GM18858 (cell line): ENCODE results near the gene SNCAIP.
A peak's percentile ranks its signal among the peaks of the same experiment; 100 is the strongest.
"Not testable (repeated sequence)": the region's sequence is repeated elsewhere in the genome, so short reads cannot be mapped to it uniquely, and the experiment has no call there.

ENCODE experiments used
- ATAC-seq: cut with Tn5 transposase; IDR thresholded peaks from one replicate; pipeline ENCODE4 v1.9.1; 2021; ENCODE audit not compliant: unreplicated experiment

The SNCAIP gene

DNA sequence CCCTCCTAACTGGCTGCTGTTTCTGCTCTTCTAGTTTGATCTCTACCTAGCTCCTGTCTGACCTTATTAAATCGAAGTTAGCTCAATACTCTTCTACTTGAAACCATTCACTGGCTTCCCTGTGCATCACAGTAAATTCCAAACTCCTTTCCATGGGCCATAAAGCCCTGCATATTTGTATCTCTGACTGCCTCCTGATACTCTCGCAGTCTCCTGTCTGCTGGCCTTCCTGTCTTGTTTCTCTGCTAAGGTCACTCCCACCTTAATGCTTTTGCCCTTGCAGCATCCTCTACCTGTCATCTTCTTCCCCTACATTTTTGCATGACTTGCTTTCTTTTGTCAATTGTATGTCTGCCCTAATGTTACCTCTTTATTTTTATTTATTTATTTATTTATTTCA is 44.8 kb downstream of the SNCAIP start:
- no peak for ATAC-seq

DNA sequence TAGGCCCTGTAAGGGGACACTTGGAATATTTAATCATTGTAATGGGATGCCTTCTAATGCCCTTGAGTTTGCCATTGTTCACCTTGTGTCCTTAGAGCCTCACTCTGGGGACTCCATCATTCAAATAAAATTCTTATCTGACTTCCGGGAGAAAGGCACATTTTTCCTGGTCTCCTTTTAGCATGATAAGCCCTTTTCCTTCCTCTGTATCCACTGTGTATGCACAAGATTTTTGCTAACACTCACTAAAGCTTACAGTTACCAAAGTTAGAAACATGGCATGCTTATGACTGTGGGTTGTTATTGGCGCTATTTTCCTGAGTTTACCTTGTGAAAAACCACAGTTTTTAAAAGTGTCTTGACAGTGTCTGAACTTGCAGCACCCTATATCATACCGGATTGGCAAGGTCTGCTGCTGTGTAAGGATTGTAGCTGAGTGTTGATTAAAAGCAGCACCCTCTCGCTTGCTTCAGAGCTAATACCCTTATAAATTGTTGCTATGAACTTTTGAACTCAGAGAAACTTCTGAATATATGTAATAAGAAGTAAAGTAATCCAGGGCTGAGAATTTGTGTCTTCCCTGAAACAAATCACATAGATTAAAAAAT is 46.4 kb downstream of the SNCAIP start:
- no peak for ATAC-seq

DNA sequence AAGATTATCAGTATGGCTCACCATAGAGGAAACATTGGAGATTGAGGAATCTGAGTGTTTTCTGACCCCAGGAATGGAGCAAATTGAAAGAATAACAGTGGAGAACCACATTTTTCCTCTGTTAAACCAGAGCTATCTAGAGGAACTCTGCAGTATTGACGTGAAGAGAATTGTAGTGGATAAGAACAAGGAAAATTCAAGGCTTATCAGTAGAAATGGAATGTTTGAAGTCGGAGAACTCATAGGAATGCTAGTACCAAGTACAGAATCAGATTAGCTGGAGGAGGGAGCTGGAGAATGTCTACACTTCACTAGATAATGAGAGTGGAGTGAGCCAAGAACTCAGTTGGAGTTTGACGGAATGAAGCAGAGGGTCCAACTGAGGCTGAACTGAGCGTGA is 50.3 kb downstream of the SNCAIP start:
- ATAC-seq = no peak

DNA sequence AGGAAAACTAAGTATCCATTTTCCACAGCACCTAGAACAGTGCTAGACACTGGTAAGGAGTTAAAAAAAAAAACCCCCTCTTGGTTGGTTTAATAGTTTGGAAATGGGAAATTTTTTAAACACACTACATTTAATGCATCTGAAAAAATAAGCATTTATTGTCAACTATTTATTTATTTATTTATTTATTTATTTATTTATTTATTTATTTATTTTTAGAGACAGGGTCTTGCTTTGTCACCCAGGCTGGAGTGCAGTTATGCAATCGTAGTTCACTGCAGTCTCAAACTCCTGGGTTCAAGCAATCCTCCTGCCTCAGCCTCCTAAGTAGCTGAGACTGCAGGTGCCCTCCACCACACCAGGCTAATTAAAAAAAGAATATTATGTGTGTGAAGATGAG is 51.6 kb downstream of the SNCAIP start:
- no peak for ATAC-seq

DNA sequence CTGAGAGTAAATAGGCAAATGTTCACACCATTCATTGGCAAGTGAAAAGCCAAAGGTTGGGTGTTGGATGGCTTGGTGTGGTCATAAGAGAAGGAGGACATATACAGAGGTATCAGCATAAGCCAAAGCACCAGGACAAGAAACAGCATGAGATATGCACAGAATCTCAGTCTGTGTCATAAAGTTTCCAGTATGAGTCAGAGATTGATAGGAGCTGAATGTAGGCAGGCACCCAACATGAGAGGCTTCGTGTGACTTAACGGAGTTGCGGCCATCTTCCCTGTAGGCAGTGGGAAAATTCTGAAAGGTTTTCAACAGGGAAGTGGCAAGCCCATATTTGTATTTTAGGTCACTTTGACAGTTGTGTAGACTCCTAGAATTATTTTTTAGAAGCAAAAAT is 54.5 kb downstream of the SNCAIP start:
- ATAC-seq = peak; percentile 64

DNA sequence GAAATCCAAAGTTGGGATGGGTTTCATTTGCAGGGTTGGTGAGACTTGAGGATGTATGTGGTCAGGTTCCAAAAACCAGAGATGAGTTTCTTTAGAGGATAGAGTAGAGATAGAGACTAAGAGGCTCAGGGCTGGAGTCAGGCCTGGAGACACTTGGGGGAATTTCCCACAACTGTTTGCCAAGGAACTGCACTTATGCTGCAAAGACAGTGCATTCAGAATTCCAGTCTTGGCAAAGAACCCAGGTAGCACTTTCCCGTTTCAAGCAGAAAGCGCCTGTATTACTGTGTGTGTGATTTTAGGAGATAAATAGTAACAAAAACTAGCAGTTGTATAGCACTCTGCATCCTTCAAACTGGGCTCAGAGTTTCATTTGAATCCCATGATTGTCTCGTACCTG is 55.4 kb downstream of the SNCAIP start:
- ATAC-seq = no peak

DNA sequence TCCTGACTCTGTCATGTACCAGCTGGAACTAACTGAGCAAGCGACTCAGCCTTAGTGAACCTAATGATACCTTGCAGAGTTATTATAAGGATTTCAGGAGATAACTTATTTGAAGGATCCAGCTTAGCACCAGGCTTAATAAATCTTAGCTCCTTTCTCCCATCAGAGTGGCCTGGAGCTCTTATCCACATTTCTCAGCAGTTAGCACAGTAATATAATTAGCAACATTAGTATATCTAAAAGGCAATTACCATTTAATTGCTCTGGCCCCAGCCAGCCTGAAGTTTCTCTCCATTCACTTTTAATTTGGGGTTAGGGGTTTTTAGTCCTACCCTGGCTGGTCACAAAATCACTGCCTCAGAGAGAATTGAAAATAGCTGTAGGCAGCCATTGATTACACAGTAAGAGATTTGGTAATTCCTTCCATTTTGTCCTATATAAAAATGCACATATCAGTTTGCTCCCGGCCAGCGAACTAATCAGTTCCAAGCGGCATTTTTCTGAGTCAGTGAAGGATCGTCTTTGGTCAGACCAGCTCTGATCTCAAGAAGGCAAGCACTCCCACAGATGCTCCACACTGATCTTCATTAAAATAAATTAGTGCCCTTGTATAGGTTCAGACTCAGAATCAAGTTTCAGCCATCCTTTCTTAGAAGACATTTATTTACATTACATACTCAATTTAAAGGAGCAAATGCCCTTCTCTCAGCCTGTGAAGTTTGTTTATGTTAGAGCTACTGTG is 56.6 kb downstream of the SNCAIP start:
- no peak for ATAC-seq

DNA sequence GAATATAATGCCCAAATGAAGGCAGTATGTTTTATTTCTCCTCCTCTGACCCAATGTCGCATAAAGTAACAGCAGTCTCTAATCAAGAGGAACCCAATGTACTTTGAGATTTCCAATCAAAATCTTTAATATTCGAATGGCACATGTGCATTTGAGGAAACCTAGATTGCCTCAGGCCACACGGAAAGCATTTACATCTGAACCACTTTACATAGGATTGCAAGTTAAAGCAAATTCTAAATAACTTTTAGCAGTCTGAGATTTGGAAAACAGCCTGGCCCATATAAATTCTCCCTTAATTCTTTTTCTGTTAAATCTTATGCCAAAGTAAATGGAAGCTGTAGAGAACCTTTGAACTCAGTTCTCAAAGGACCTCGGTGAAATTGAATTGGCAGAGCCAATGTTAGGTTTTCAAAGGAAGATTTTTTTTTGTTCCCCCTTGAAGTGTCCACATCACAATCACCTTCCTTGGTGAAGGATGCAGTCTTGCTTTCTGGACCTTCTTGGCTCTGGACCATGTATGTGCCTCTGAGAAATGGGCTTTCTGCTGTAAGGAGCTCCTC is 57.3 kb downstream of the SNCAIP start:
- ATAC-seq = no peak

DNA sequence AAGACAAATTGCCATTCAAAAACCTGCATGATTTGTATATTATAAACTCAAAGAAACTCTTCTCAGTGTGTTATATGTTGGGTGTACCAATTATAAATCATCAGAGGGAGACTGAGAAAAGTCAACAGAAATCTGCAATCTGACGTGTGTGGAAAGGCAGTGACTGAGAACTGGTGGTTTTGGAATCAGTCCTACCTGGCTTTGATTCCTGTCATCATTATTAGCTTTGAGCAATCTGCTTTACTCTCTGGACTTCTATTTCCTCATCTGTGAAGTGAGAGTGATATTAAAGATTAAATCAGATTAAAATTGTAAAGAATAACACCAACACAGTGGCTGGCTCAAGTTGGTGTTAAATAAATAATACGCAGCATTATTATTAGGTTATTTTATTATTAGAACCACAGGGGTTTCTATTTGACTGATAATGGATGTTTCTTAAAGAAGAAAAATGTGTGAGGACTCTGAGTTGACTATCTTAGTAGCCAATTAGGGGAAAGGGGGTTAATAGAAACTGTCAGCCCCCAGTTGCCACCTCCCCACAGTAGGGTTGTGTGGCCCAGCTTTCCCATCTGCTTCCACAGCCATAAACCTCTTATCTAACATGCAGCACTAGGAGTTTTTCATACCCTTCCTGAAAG is 59.6 kb downstream of the SNCAIP start:
- no peak for ATAC-seq

DNA sequence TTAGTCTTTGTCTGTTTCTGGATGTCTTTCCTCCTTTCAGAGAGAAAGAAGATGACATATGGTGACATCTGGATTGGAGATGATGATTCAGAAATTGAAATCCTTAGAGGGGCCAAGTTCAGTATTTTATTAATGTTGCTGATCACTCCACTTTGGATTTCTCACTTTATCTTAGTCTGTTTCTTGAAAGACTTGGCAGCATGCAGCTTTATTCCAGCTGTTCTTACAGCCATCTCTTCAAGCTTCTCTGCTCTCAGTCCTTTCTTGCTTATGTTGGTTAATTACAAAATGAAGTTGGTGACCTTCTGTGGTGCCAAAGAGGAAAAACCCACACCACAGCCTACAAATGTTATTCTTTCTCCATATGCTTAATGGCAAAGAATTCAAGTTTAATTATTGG is 62.1 kb downstream of the SNCAIP start:
- ATAC-seq = no peak

DNA sequence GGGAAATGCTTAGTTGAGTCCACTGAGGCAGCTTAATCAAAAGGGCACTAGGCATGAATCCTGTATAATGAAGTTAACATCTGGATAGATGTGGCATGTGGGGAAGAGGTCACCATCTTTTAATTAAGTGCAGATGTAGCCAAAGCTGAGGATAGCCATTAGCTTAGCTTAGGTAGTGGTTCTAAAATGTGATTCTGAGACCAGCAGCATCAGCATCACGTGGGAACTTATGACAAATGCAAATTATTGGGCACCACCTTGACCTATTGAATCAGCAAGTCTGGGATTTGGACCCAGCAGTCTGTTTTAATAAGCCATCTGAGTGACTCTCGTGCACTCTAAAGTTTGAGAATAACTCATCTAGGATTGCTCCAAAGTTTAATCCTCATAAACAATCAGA is 63.8 kb downstream of the SNCAIP start:
- no peak for ATAC-seq

DNA sequence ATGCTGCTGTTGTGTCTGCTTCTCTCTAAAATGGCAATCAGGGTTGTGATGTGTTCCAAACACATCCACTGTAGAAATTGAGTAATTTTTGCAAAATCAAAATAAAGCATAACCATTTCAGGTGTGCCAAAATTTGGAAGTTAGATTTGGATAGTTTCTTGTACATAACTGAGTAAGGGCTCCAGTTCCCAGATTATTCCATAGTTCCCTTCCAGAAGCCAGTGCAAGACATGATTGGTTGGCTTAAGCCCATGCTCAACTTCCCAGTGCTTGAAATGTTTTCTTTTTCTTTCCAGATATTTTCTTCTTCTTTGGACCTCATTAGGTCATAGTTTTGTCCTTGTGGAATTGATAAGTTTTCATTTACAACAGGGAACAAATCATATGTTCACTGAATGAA is 64.2 kb downstream of the SNCAIP start:
- no peak for ATAC-seq

DNA sequence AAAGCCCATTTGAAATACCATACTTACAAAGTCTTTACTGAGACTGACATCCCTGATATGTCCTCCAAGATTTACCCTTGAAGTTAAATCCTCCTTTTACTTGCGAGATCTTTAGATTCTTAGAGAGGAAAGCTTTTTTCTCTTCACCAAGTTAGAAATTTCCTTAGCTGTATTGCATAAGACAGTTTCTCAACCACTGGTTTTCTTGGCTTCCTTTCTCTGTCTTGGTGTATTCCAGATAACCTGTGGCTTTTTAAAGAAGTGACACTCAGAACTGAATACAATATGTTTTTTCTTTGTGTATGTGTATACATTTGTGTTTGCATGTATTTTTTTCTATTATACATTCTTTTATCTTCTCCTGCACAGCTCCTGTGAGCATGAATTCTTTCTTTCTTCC is 65.0 kb downstream of the SNCAIP start:
- ATAC-seq = no peak

DNA sequence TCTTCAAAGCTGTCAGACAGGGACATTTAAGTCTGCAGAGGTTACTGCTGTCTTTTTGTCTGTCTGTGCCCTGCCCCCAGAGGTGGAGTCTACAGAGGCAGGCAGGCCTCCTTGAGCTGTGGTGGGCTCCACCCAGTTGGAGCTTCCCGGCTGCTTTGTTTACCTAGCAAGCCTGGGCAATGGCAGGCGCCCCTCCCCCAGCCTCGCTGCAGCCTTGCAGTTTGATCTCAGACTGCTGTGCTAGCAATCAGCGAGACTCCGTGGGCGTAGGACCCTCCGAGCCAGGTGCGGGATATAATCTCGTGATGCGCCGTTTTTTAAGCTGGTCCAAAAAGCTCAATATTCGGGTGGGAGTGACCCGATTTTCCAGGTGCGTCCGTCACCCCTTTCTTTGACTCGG is 70.9 kb downstream of the SNCAIP start:
- ATAC-seq = not testable (repeated sequence)

DNA sequence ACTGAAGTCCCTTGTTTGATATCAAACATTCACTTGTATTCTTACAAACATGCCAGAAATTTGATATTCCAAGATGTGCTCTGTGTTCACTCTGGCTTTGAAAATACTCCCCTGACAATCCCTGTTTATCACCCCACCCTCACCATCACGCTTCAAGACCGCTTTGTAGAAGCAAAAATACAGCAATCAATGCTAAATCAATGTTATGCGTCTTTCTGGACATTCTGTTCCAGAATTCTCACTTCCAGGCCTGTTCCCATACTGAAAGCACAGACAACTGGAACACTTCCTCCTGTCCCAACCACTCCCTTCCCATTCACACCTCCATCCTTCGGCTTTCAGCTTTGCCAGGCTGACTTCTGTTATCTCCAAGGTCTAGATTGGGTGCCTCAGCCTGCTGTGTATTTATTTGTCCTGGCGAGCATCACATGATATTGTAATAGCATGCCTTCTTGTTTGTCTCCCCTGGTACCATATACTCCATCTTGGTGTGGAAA is 72.8 kb downstream of the SNCAIP start:
- no peak for ATAC-seq

DNA sequence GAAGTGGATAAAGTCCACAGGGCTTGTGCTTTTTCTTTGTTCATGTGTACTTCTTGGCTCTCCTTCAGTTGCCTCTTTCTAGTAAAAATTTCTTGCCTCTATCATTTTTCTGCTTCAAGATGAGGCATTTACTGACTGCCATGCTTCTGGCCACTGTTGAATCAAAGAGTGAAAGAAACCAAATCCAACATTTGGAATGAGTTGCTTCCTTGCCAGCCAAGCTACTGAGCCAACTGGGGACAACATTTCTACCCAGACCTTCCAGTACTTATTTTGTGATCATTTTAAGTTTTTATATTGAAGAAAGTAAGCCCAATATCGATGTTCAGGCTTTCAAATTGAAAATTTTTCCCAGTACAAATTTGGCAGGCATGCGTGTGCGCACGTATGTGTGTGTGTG is 73.2 kb downstream of the SNCAIP start:
- no peak for ATAC-seq

DNA sequence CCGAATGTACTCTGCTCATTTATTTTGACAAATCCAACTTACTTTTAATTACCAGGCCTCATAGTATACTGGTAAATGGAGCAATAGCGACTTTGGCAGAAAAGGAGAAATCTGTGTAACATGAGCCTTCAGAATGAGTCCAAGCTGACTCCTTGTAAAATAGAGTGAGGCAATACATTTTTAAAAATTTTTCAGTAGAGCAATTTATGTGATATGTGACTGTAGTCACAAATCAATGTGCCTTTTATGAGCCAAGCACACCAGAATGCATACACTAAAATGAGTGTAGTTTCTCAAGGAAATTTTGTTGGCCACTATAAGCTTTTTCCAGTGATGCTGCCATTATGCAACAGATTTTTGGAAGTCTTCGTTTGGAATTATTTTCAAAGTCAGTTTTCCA is 73.8 kb downstream of the SNCAIP start:
- ATAC-seq = no peak

DNA sequence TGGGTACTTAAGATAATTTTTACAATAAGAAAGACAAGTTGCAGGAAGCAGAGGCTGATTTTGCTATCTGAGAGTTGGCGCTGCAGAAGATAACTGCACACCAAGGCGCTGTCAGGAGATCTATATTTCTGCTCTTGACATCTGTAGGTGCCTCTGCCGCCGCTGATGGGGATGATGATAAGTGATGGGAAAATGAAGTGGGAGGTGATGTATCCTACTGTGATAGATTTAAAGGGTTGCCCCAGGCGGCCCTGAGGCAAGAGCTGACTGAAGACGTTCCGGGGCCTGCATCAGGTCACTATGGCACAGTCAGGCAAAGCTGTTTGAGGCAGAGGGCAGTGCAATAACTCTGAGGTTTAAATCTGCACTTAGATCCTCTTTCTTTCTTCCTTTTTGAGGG is 78.1 kb downstream of the SNCAIP start:
- ATAC-seq = no peak

DNA sequence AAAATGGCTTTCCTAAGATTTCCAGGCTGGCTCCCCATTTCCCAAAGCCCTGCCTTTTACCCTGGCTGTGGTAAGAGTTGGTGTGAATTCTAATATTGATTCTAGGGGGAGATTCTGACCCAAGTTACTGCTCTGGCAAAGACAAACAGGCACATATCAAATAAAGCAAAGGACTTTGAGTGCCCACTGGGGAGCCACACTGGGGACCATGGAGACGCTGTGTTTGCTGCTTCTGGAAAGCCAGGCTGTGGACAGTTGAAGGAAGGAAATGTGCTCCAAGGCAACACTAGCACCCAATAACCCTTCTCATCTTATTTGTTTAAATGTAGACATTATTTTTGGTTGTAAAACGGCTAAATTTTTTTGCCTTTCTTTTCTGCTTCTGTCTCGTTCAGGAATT is 78.7 kb downstream of the SNCAIP start:
- no peak for ATAC-seq

DNA sequence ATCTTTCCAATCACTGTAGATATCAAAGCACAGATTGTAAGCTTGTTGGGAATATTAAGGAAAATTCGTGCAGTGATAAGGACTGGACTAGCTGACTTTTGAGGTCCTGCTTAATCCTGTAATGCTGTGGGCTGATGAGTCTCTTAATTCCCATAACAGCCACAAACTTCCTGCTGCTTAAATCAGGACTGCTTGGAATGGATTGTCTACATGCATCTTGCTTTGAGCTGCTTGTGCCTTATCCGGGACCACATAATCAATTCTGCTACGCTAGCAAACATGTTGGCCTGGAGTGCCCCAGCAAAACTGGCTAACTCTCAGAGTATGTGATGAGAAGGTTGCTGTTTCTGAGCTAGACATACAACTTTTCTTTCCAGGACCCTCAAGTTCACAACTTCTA is 79.6 kb downstream of the SNCAIP start:
- no peak for ATAC-seq

DNA sequence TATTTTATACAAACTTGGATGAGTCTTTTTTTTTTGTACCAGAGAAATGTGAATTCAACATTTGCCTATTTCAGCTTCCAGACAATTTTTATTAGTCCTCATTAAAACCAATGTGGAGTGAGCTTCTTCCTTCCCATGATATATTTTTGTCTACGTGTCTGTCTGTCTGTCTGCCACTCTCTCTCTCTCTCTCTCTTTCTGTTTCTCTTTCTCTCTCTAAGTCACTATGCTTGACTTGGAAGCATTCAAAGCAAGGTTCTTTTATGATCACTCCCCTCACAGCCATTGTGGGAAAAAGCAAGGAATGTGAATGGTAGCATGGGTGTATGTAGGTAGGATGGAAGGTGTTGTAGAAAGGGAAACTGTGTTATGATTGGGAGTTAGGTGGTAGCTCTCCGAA is 80.2 kb downstream of the SNCAIP start:
- no peak for ATAC-seq

DNA sequence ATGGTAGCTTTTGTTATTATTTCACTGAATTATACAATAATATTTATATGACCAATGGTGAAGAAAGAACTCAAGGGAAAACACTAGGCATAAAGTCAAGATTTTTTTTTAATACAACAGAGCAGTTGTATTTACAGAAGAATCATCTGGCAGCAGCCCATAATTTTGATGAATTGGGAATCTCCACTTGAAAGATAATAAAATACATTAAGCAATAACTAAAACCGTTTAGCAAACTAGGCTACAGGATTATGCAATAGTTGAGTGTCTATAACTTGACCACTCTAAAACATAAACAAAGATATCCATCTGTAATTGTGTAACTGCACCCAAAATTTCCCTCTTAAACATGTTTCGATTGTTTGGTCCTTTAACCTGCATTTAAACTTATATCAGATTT is 80.8 kb downstream of the SNCAIP start:
- ATAC-seq = no peak
